Stomach (tissue), 9 donors: ENCODE results near the gene FGF12. TPM values are rescaled to one million over a fixed set of nuclear protein-coding genes. Genes with fewer than 3 reads are reported as not detected.

ENCODE experiments used
- DNase-seq, 2 donors: peaks; one replicate each; pipeline versions ENCODE4 v3.0.0 to v3.0.0-alpha.2; 2013 to 2019
- H3K27ac ChIP-seq, 5 donors: fragments of 200-600 bp in 4 of 5; sonication (generic) in 4 of 5; one replicate each; pipeline ENCODE4 v1.5.1; 2013 to 2019; ENCODE audit warnings: mild to moderate bottlenecking in 1 of 5, moderate library complexity in 1 of 5
- H3K27me3 ChIP-seq, 3 donors: fragments of 200-600 bp; sonication (generic); one replicate each; pipeline ENCODE4 v1.5.1; 2017 to 2019; ENCODE audit warnings: mixed run types in 1 of 3
- H3K36me3 ChIP-seq, 4 donors: fragments of 200-600 bp; sonication (generic); 1 replicate in 3 of 4; 2 replicates in 1 of 4; pipeline ENCODE4 v1.5.1; 2016 to 2019
- H3K4me1 ChIP-seq, 4 donors: fragments of 200-600 bp; sonication (generic); one replicate each; pipeline ENCODE4 v1.5.1; 2016 to 2019
- H3K4me3 ChIP-seq, 4 donors: fragments of 200-600 bp; sonication (generic) in 3 of 4; one replicate each; pipeline ENCODE4 v1.5.1; 2016 to 2019; ENCODE audit warnings: mild to moderate bottlenecking in 1 of 4
- H3K9me3 ChIP-seq, 4 donors: fragments of 200-600 bp; sonication (generic); one replicate each; pipeline ENCODE4 v1.5.1; 2016 to 2019
- CTCF ChIP-seq, 7 experiments: fragments of 450-650 bp in 4 of 7; fragments of 200-600 bp in 3 of 7; sonication (generic) in 3 of 7; IDR thresholded peaks; one replicate each; pipeline ENCODE4 v1.5.1; 2016 to 2019; ENCODE audit warnings: antibody characterized with exemption in 7 of 7, control low read depth in 2 of 7, mild to moderate bottlenecking in 1 of 7
- EP300 ChIP-seq: sonication (generic); formaldehyde crosslinking; IDR thresholded peaks from one replicate; pipeline ENCODE4 v1.6.1; 2017; ENCODE audit warnings: antibody characterized with exemption
- POLR2A ChIP-seq, 4 donors: fragments of 450-650 bp; IDR thresholded peaks; one replicate each; pipeline ENCODE4 v1.6.1; 2016; ENCODE audit warnings: antibody characterized with exemption in 4 of 4, control low read depth in 2 of 4, mild to moderate bottlenecking in 1 of 4, moderate library complexity in 1 of 4
- POLR2AphosphoS5 ChIP-seq, 3 donors: sonication (generic); formaldehyde crosslinking; IDR thresholded peaks; one replicate each; pipeline ENCODE4 v1.6.1; 2016; ENCODE audit warnings: antibody characterized with exemption in 3 of 3
- WGBS, 5 donors: extraction: QIAGEN DNeasy Blood & Tissue Kit in 3 of 5; methylation state at CpG; one replicate each; pipeline versions ENCODE4 v1.1.5 to v1.1.7; 2013 to 2018; 5-methylcytosine and 5-hydroxymethylcytosine counted together
- intact Hi-C: fragments of 100-400 bp; cut with DNase I; formaldehyde crosslinking; loops from one replicate; pipeline ENCODE4 v1.15.1; 2023; ENCODE audit warnings: low total_unique reads
- polyA plus RNA-seq, 3 donors: library from polyadenylated mRNA; stranded (reverse); fragments of 200-250 nt; gene quantifications; one replicate each; pipeline ENCODE4 v1.2.3, GENCODE V29; 2013
- total RNA-seq, 5 donors: library from RNA; depleted of rRNA; stranded (reverse); fragments of >200 nt; gene quantifications; one replicate each; pipeline versions ENCODE4 v1.1.0 to v1.2.3, GENCODE V29; 2014 to 2016
- donor health status: healthy with polysubstance abuse.
- donor health status: Bipolar disorder and iron deficiency.
- donor health status: healthy.

Gene FGF12
- total and polyA plus RNA-seq, 8 donors = 0.45 to 5.0 (median 0.88) TPM; not detected in 1

DNA sequence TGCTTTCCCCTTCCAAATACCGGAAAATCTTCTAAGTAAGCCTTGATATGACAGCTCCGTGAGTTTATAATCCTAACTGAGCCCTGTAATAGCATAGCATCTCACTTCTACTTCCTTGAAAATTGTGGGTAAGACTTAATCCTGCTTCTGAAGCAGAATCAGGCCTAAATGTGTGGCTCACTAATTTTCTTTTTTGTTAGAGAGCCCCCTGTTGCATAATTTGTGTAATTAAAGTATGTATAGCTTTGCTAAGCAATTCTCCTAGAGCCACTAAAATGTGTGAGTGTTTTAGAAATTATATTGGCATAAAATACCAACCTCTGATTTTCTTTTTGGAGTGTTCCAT lies 304.4 kb downstream of the FGF12 start:
- no peak overlapping the region for H3K4me3 ChIP-seq
- no peak for TF ChIP-seq POLR2AphosphoS5 (IDR thresholded peaks at IDR 0.05)
- peak in 1 of 7 experiments; percentile 32 for TF ChIP-seq CTCF (IDR thresholded peaks at IDR 0.05)
- no peaks in the 10 kb centered on the region for H3K36me3 ChIP-seq
- WGBS, 5 donors = 36 to 77% (median 72%) methylated on average over 2 of the region's 2 CpGs
- intact Hi-C loops = no loop called here
- no peaks in the 10 kb centered on the region for H3K27me3 ChIP-seq
- no peak overlapping the region for H3K27ac ChIP-seq
- no peaks in the 10 kb centered on the region for H3K9me3 ChIP-seq
- no peaks in the 10 kb centered on the region for H3K4me1 ChIP-seq
- DNase-seq = peak in 1 of 2 donors; percentile 53

DNA sequence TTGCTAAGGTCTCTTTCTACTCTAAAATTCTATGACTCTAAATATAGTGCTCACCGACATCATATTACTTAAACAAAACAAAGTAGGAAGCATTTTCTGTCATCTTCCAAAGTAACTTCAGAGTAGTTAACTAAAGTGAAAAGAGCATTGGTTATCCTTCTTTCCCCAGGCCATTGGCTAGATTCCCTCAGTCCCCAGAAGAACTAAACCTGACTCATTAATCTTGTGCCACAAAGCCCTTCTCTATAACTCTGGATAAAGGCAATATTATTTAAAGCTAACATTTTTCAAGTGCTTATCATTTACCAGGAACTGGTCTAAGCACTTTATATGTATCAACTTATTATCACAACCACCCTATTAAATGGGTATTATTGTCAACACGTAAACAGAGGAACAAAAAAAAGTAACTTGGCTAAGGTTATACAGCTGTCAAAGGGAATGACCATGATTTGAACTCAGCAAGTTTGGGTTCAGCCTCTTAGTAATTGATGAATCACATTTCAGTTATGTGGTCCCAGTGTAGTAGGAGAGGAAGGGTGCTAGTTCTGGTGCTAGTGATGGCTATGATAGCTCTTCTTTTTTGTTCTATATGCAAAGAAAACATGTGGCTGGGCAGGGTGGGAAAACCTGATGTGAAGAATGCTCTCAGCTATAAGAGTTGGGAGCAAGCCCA lies 304.9 kb downstream of the FGF12 start:
- H3K36me3 ChIP-seq = no peaks in the 10 kb centered on the region
- WGBS, 5 donors = 56 to 62% (median 61%) methylated on average over 2 of the region's 2 CpGs
- no peaks in the 10 kb centered on the region for H3K4me1 ChIP-seq
- H3K9me3 ChIP-seq = no peaks in the 10 kb centered on the region
- TF ChIP-seq CTCF (IDR thresholded peaks at IDR 0.05) = no peak
- TF ChIP-seq POLR2A (IDR thresholded peaks at IDR 0.05) = no peak
- no peak for TF ChIP-seq POLR2AphosphoS5 (IDR thresholded peaks at IDR 0.05)
- no peak for TF ChIP-seq EP300
- H3K4me3 ChIP-seq = no peak overlapping the region
- intact Hi-C loops = no loop called here
- no peak for DNase-seq
- H3K27me3 ChIP-seq = no peaks in the 10 kb centered on the region
- H3K27ac ChIP-seq = no peak overlapping the region

GRCh38 chr3:192419312-192419711 lies 308.0 kb downstream of the FGF12 start:
- no peak overlapping the region for H3K4me3 ChIP-seq
- intact Hi-C loops = no loop called here
- H3K27ac ChIP-seq = no peak overlapping the region
- no peaks in the 10 kb centered on the region for H3K4me1 ChIP-seq
- no peak for DNase-seq
- 52 to 93% (median 81%) methylated on average over 1 of the region's 1 CpG for WGBS, 5 donors
- TF ChIP-seq CTCF (IDR thresholded peaks at IDR 0.05) (no peak), EP300 (no peak), POLR2A (IDR thresholded peaks at IDR 0.05) (no peak), POLR2AphosphoS5 (IDR thresholded peaks at IDR 0.05) (no peak)
- no peaks in the 10 kb centered on the region for H3K36me3 ChIP-seq
- no peaks in the 10 kb centered on the region for H3K9me3 ChIP-seq
- no peaks in the 10 kb centered on the region for H3K27me3 ChIP-seq

DNA sequence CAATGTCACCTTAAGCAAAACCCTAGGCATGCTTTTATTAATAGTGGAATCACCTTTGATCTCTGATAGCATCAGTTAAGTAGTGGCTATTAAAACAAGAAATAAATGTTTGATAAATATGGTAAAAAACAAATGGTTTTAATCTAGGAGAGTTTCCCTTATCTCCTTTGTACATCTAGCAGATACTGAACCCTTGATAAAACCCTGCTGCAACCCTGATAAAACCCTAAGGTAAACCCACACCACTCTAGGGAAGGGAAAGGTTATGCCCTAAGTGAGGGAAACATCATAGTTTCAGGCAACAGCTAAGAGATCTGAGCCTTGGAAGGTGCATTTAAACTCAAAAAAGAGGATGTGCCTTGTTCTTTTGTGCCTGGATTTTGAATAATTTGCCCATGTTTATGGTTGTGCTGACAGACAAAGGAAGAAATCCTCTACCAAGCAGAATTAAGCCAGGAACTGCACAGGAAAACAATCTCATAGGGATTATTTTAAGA lies 309.7 kb downstream of the FGF12 start:
- H3K27ac ChIP-seq = no peak overlapping the region
- no peaks in the 10 kb centered on the region for H3K4me1 ChIP-seq
- DNase-seq = no peak
- no peaks in the 10 kb centered on the region for H3K36me3 ChIP-seq
- intact Hi-C loops = no loop called here
- H3K4me3 ChIP-seq = no peak overlapping the region
- TF ChIP-seq CTCF (IDR thresholded peaks at IDR 0.05) (no peak), POLR2A (IDR thresholded peaks at IDR 0.05) (no peak)
- H3K9me3 ChIP-seq = no peaks in the 10 kb centered on the region
- H3K27me3 ChIP-seq = no peaks in the 10 kb centered on the region
